K562 (cell line): ENCODE measurements around the gene INPP5D. TPM values are rescaled to one million over a fixed set of nuclear protein-coding genes. Genes with fewer than 3 reads are reported as not detected.

ENCODE experiments used
- BRF1 ChIP-seq: IDR thresholded peaks from 3 replicates; pipeline ENCODE4 v1.6.1; 2011; ENCODE audit warnings: borderline replicate concordance, mild to moderate bottlenecking; ENCODE audit not compliant: insufficient read length; ENCODE audit errors: extremely low read depth
- CXXC5 ChIP-seq: fragments of 250-450 bp; sonication (Bioruptor Pico); IDR thresholded peaks from 2 replicates; pipeline ENCODE4 v1.8.0; 2022; ENCODE audit warnings: inconsistent platforms, mild to moderate bottlenecking, moderate library complexity
- HMG20A ChIP-seq: fragments of 450-650 bp; formaldehyde crosslinking; conservative IDR thresholded peaks from 2 replicates; pipeline ENCODE4 v1.4.0; 2020; ENCODE audit warnings: mild to moderate bottlenecking, mixed read lengths
- HNRNPK ChIP-seq: fragments of 200-400 bp; formaldehyde crosslinking; IDR thresholded peaks from one replicate; pipeline ENCODE4 v1.6.1; 2018; ENCODE audit warnings: mild to moderate bottlenecking, low read depth, low read length; ENCODE audit not compliant: poor library complexity, severe bottlenecking
- HOMEZ ChIP-seq: fragments of 250-450 bp; sonication (Bioruptor Pico); IDR thresholded peaks from 2 replicates; pipeline ENCODE4 v1.4.0; 2020; ENCODE audit warnings: mild to moderate bottlenecking, moderate library complexity
- L3MBTL2 ChIP-seq: fragments of 450-650 bp; IDR thresholded peaks from 2 replicates; pipeline ENCODE4 v1.6.1; 2016; ENCODE audit warnings: mild to moderate bottlenecking, moderate library complexity
- MTA3 ChIP-seq: fragments of 450-650 bp; formaldehyde crosslinking; IDR thresholded peaks from 2 replicates; pipeline ENCODE4 v1.6.1; 2017; ENCODE audit warnings: mild to moderate bottlenecking, borderline replicate concordance
- NFATC3 ChIP-seq: fragments of 450-650 bp; IDR thresholded peaks from 2 replicates; pipeline ENCODE4 v1.6.1; 2017; ENCODE audit warnings: mild to moderate bottlenecking
- NR2C2 ChIP-seq, 2 experiments: fragments of 200-800 bp in 1 of 2; sonication (Bioruptor generic) in 1 of 2; sonication (generic) in 1 of 2; formaldehyde crosslinking in 1 of 2; IDR thresholded peaks; 2 replicates each; pipeline versions ENCODE4 v1.6.1 to v1.8.0; 2016 to 2022; ENCODE audit warnings: mild to moderate bottlenecking in 1 of 2, missing compliant biosample characterization in 1 of 2, missing genetic modification characterization in 1 of 2, missing genetic modification reagents in 1 of 2
- PCBP1 ChIP-seq: fragments of 200-400 bp; formaldehyde crosslinking; IDR thresholded peaks from 2 replicates; pipeline ENCODE4 v1.6.1; 2018; ENCODE audit warnings: mild to moderate bottlenecking, low read depth, low read length; ENCODE audit not compliant: poor library complexity, severe bottlenecking
- POLR2AphosphoS5 ChIP-seq: IDR thresholded peaks from 2 replicates; pipeline ENCODE4 v1.6.1; 2011; ENCODE audit warnings: mild to moderate bottlenecking, low read depth, low read length, moderate library complexity; ENCODE audit not compliant: control insufficient read depth, insufficient read depth
- SNRNP70 ChIP-seq: fragments of 200-400 bp; formaldehyde crosslinking; optimal IDR thresholded peaks from 2 replicates; pipeline ENCODE3; 2017; ENCODE audit warnings: low read depth, low read length
- ZKSCAN3 ChIP-seq: fragments of 250-450 bp; sonication (Bioruptor Pico); IDR thresholded peaks from 2 replicates; pipeline ENCODE4 v1.4.0; 2020
- ZNF133 ChIP-seq: fragments of 250-450 bp; sonication (Bioruptor Pico); IDR thresholded peaks from 2 replicates; pipeline ENCODE4 v1.4.0; 2020; ENCODE audit warnings: mild to moderate bottlenecking
- ZNF224 ChIP-seq: sonication (generic); formaldehyde crosslinking; IDR thresholded peaks from 2 replicates; pipeline ENCODE4 v1.8.0; 2022; ENCODE audit warnings: mild to moderate bottlenecking, missing genetic modification reagents
- ZNF318 ChIP-seq, 2 experiments: fragments of 450-650 bp; IDR thresholded peaks; 2 replicates each; pipeline ENCODE4 v1.6.1; 2016; ENCODE audit warnings: mild to moderate bottlenecking in 2 of 2, borderline replicate concordance in 1 of 2, low read depth in 1 of 2, moderate library complexity in 1 of 2
- ZNF77 ChIP-seq: fragments of 250-450 bp; sonication (Bioruptor Pico); IDR thresholded peaks from 2 replicates; pipeline ENCODE4 v1.5.0; 2020
- ZNF780A ChIP-seq: fragments of 250-450 bp; sonication (Bioruptor Pico); IDR thresholded peaks from 2 replicates; pipeline ENCODE4 v1.5.0; 2021; ENCODE audit warnings: mild to moderate bottlenecking
- polyA plus RNA-seq, 8 experiments: library from polyadenylated mRNA; depleted of rRNA in 4 of 8; stranded (reverse) in 5 of 8; unstranded in 3 of 8; fragments of >200 nt; fragmentation: Nextera tagmentation in 2 of 8; fragmentation: Illumina TruSeq in 1 of 8; extraction: Ambion mirVana in 2 of 8; extraction: Trizol in 1 of 8; gene quantifications; 2 replicates each; pipeline versions ENCODE4 v1.2.1 to v1.2.3, GENCODE V29; 2011 to 2014; ENCODE audit warnings: inconsistent platforms in 1 of 8, missing spikeins in 1 of 8
- total RNA-seq, 7 experiments: library from RNA; depleted of rRNA in 6 of 7; stranded (reverse); fragments of >200 nt in 6 of 7; fragmentation: Illumina TruSeq in 2 of 7; extraction: Trizol in 2 of 7; gene quantifications; 2 replicates each; pipeline versions ENCODE4 v1.2.1 to v1.2.3, GENCODE V29; 2011 to 2021; ENCODE audit warnings: low replicate concordance in 1 of 7

INPP5D gene
- total and polyA plus RNA-seq, 9 of the 15 experiments (the other 6 are each of a cell fraction or from before 2014, with no cell fraction given) = 0.55 to 6.2 (median 2.2) TPM

- TF ChIP-seq ZNF318 (IDR thresholded peaks at IDR 0.05; ENCODE audit: borderline replicate concordance in 1 of 2, low read depth in 1 of 2) = no peak
- no peak for TF ChIP-seq ZKSCAN3 (CRISPR knock-in tag)
- TF ChIP-seq ZNF780A (CRISPR knock-in tag) = no peak
- no peak for TF ChIP-seq PCBP1
- peak; percentile 73 for TF ChIP-seq POLR2AphosphoS5
- no peak for TF ChIP-seq HNRNPK
- no peak for TF ChIP-seq HMG20A (CRISPR knock-in tag)
- TF ChIP-seq MTA3 = peak; percentile 32; the same call in 1 of the 2 replicates
- no peak for TF ChIP-seq BRF1
- TF ChIP-seq CXXC5 (CRISPR knock-in tag) = peak; percentile 69
- TF ChIP-seq NFATC3 = no peak
- no peak for TF ChIP-seq NR2C2 (CRISPR knock-in tag; IDR thresholded peaks at IDR 0.05)
- TF ChIP-seq NR2C2 (tag; IDR thresholded peaks at IDR 0.05) = peak; percentile 95
- no peak for TF ChIP-seq SNRNP70
- TF ChIP-seq ZNF224 (CRISPR knock-in tag) = no peak
- no peak for TF ChIP-seq ZNF133 (CRISPR knock-in tag)
- no peak for TF ChIP-seq HOMEZ (CRISPR knock-in tag)
- no peak for TF ChIP-seq ZNF77 (CRISPR knock-in tag)
- peak; percentile 53; the same call in 1 of the 2 replicates for TF ChIP-seq L3MBTL2
Observed at GRCh38 chr2:233251306-233252116, 191.4 kb downstream of the INPP5D start, which contains the start of gene ATG16L1 (continued).
